Measurements from ENCODE around the gene TTLL5.
"Not testable (repeated sequence)": the region's sequence is repeated elsewhere in the genome, so short reads cannot be mapped to it uniquely, and the experiment has no call there.

TTLL5 gene

DNA sequence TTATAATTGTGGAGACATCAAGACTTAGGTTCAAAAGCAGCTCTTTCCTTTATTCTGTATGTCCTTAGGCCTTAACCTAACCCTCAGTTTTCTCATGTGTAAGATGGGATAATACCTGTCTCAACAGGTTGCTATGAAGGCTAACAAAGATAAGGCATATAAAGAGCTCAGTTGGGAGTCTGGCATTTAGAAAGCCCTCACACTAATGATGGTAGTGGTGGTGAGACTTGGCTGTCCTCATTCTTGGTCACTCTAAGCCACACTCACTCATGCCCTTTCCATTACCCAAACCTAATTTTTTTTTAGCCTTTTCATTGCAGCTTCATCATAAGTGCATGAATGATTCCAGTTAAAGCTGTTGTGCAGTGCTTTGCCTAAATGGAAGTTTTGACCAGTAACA, 183.4 kb downstream of the TTLL5 start:
- no peak overlapping the region for H2BK5ac ChIP-seq (ENCODE audit: low read depth, low read length, poor library complexity, severe bottlenecking)
- H3K27me3 ChIP-seq (ENCODE audit: control insufficient read depth in 1 of 2, insufficient read depth in 1 of 2, low read length in 2 of 2) = no peaks in the 10 kb centered on the region
- no peak for DNase-seq
- no peak overlapping the region for H3K27ac ChIP-seq (ENCODE audit: low read length, poor library complexity, severe bottlenecking)
- H2BK15ac ChIP-seq (ENCODE audit: low read depth, poor library complexity, severe bottlenecking) = no peak overlapping the region
- H2AK5ac ChIP-seq (ENCODE audit: low read length, severe bottlenecking) = no peak overlapping the region
- H2AFZ ChIP-seq (ENCODE audit: low read depth, low read length) = no peak overlapping the region
- no peak overlapping the region for H3K9ac ChIP-seq (ENCODE audit: low read length)
- no peaks in the 10 kb centered on the region for H3K4me1 ChIP-seq (ENCODE audit: control insufficient read depth, insufficient read depth, low read depth, low read length)
- H2BK120ac ChIP-seq (ENCODE audit: low read depth, low read length) = no peak overlapping the region
- no peak overlapping the region for H3K4me3 ChIP-seq (ENCODE audit: insufficient read depth in 1 of 2, low read depth in 1 of 2, low read length in 2 of 2)
- H2BK12ac ChIP-seq (ENCODE audit: low read length in 2 of 2) = no peak overlapping the region
- no peak overlapping the region for H3K23ac ChIP-seq (ENCODE audit: low read length in 2 of 2)
- H3K4ac ChIP-seq (ENCODE audit: low read depth in 1 of 2, low read length in 2 of 2) = no peak overlapping the region
- H4K91ac ChIP-seq (ENCODE audit: low read length) = no peak overlapping the region
- no peak overlapping the region for H3K14ac ChIP-seq (ENCODE audit: low read length in 2 of 2)
- no peak overlapping the region for H3K18ac ChIP-seq (ENCODE audit: low read depth in 1 of 2, low read length in 2 of 2)
- H3K79me1 ChIP-seq (replicated peaks; ENCODE audit: low read length, poor library complexity, severe bottlenecking) = peaks cover 3% of the 10 kb centered on the region
- H3K9me3 ChIP-seq (ENCODE audit: control insufficient read depth, low read length) = no peaks in the 10 kb centered on the region
- H4K8ac ChIP-seq (ENCODE audit: low read length) = no peak overlapping the region
- H3K36me3 ChIP-seq (ENCODE audit: control insufficient read depth in 1 of 2, insufficient read depth in 2 of 2, low read depth in 1 of 2, low read length in 2 of 2) = peaks cover 0 to 2% of the 10 kb centered on the region in 2 experiments
- H3K4me2 ChIP-seq (ENCODE audit: low read length, poor library complexity, severe bottlenecking) = no peak overlapping the region

- no peaks in the 10 kb centered on the region for H3K4me1 ChIP-seq (ENCODE audit: control insufficient read depth, insufficient read depth, low read depth, low read length)
- no peak overlapping the region for H3K4me3 ChIP-seq (ENCODE audit: insufficient read depth in 1 of 2, low read depth in 1 of 2, low read length in 2 of 2)
- H3K9me3 ChIP-seq (ENCODE audit: control insufficient read depth, low read length) = no peaks in the 10 kb centered on the region
- no peak overlapping the region for H2AFZ ChIP-seq (ENCODE audit: low read depth, low read length)
- H2BK15ac ChIP-seq (ENCODE audit: low read depth, poor library complexity, severe bottlenecking) = no peak overlapping the region
- no peak overlapping the region for H3K4me2 ChIP-seq (ENCODE audit: low read length, poor library complexity, severe bottlenecking)
- no peak overlapping the region for H4K8ac ChIP-seq (ENCODE audit: low read length)
- peak overlapping the region; percentile 53 for H3K27ac ChIP-seq (ENCODE audit: low read length, poor library complexity, severe bottlenecking)
- H2BK5ac ChIP-seq (ENCODE audit: low read depth, low read length, poor library complexity, severe bottlenecking) = no peak overlapping the region
- peaks cover 3% of the 10 kb centered on the region for H3K79me1 ChIP-seq (replicated peaks; ENCODE audit: low read length, poor library complexity, severe bottlenecking)
- DNase-seq = no peak
- 95% methylated on average over 2 of the region's 4 CpGs for WGBS
- H3K14ac ChIP-seq (ENCODE audit: low read length in 2 of 2) = no peak overlapping the region
- no peak overlapping the region for H3K23ac ChIP-seq (ENCODE audit: low read length in 2 of 2)
- H3K27me3 ChIP-seq (ENCODE audit: control insufficient read depth in 1 of 2, insufficient read depth in 1 of 2, low read length in 2 of 2) = no peaks in the 10 kb centered on the region
- no peak overlapping the region for H2BK12ac ChIP-seq (ENCODE audit: low read length in 2 of 2)
- no peak overlapping the region for H3K18ac ChIP-seq (ENCODE audit: low read depth in 1 of 2, low read length in 2 of 2)
- peak overlapping the region; percentile 31 for H2AK5ac ChIP-seq (ENCODE audit: low read length, severe bottlenecking)
- no peaks in the 10 kb centered on the region for H3K36me3 ChIP-seq (ENCODE audit: control insufficient read depth in 1 of 2, insufficient read depth in 2 of 2, low read depth in 1 of 2, low read length in 2 of 2)
- no peak overlapping the region for H3K9ac ChIP-seq (ENCODE audit: low read length)
- H4K91ac ChIP-seq (ENCODE audit: low read length) = no peak overlapping the region
- H2BK120ac ChIP-seq (ENCODE audit: low read depth, low read length) = no peak overlapping the region
- no peak overlapping the region for H3K4ac ChIP-seq (ENCODE audit: low read depth in 1 of 2, low read length in 2 of 2)
Observed at GRCh38 chr14:75845136-75845804, 184.2 kb downstream of the TTLL5 start.

- H2BK12ac ChIP-seq (ENCODE audit: low read length in 2 of 2); H3K9me3 ChIP-seq (ENCODE audit: control insufficient read depth, low read length): not testable (repeated sequence)
Observed at GRCh38 chr14:75846694-75847093, 185.6 kb downstream of the TTLL5 start.

DNA sequence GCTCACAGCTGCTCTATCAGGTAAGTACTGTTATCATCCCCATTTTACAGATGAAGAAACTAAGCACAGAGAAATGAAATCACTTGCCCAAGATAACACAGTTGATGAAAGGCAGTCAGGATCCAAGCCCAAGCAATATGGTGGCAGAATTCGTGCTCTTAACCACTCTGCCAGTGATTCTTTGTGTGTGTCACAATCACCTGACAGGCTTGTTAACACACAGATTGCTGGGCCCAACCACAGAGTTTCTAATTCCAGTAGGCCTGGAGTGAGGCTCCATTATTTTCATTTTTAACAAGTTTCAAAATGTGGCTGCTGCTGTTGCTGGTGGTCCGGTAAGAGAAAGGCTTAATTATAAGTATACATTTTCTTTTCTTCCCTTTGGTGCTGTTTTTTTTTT, 186.5 kb downstream of the TTLL5 start:
- Histone ChIP-seq H3K4me3 (ENCODE audit: insufficient read depth in 1 of 2, low read depth in 1 of 2, low read length in 2 of 2) (no peak overlapping the region), H2AFZ (ENCODE audit: low read depth, low read length) (no peak overlapping the region), H3K4ac (ENCODE audit: low read depth in 1 of 2, low read length in 2 of 2) (no peak overlapping the region), H2BK12ac (ENCODE audit: low read length in 2 of 2) (no peak overlapping the region), H2AK5ac (ENCODE audit: low read length, severe bottlenecking) (no peak overlapping the region), H2BK5ac (ENCODE audit: low read depth, low read length, poor library complexity, severe bottlenecking) (no peak overlapping the region), H3K4me1 (ENCODE audit: control insufficient read depth, insufficient read depth, low read depth, low read length) (no peaks in the 10 kb centered on the region), H3K9me3 (ENCODE audit: control insufficient read depth, low read length) (no peaks in the 10 kb centered on the region), H3K14ac (ENCODE audit: low read length in 2 of 2) (no peak overlapping the region), H4K91ac (ENCODE audit: low read length) (no peak overlapping the region), H2BK15ac (ENCODE audit: low read depth, poor library complexity, severe bottlenecking) (no peak overlapping the region), H3K9ac (ENCODE audit: low read length) (no peak overlapping the region), H3K27me3 (ENCODE audit: control insufficient read depth in 1 of 2, insufficient read depth in 1 of 2, low read length in 2 of 2) (no peaks in the 10 kb centered on the region), H3K18ac (ENCODE audit: low read depth in 1 of 2, low read length in 2 of 2) (no peak overlapping the region), H4K8ac (ENCODE audit: low read length) (no peak overlapping the region), H3K27ac (ENCODE audit: low read length, poor library complexity, severe bottlenecking) (no peak overlapping the region), H3K36me3 (ENCODE audit: control insufficient read depth in 1 of 2, insufficient read depth in 2 of 2, low read depth in 1 of 2, low read length in 2 of 2) (peaks cover 0 to 6% of the 10 kb centered on the region in 2 experiments), H3K4me2 (ENCODE audit: low read length, poor library complexity, severe bottlenecking) (no peak overlapping the region), H3K79me1 (replicated peaks; ENCODE audit: low read length, poor library complexity, severe bottlenecking) (peaks cover 2% of the 10 kb centered on the region), H2BK120ac (ENCODE audit: low read depth, low read length) (no peak overlapping the region), H3K23ac (ENCODE audit: low read length in 2 of 2) (no peak overlapping the region)
- DNase-seq = no peak
- WGBS = 96% methylated on average over 1 of the region's 2 CpGs

More at GRCh38 chr14:75846694-75847093, 185.6 kb downstream of the TTLL5 start:
- H3K18ac ChIP-seq (ENCODE audit: low read depth in 1 of 2, low read length in 2 of 2); H3K23ac ChIP-seq (ENCODE audit: low read length in 2 of 2); H3K4ac ChIP-seq (ENCODE audit: low read depth in 1 of 2, low read length in 2 of 2); H4K8ac ChIP-seq (ENCODE audit: low read length); H4K91ac ChIP-seq (ENCODE audit: low read length); H3K4me1 ChIP-seq (ENCODE audit: control insufficient read depth, insufficient read depth, low read depth, low read length); H3K27ac ChIP-seq (ENCODE audit: low read length, poor library complexity, severe bottlenecking); H2BK15ac ChIP-seq (ENCODE audit: low read depth, poor library complexity, severe bottlenecking); H3K36me3 ChIP-seq (ENCODE audit: control insufficient read depth in 1 of 2, insufficient read depth in 2 of 2, low read depth in 1 of 2, low read length in 2 of 2); H2BK120ac ChIP-seq (ENCODE audit: low read depth, low read length); H2AK5ac ChIP-seq (ENCODE audit: low read length, severe bottlenecking); H3K4me3 ChIP-seq (ENCODE audit: insufficient read depth in 1 of 2, low read depth in 1 of 2, low read length in 2 of 2); H2AFZ ChIP-seq (ENCODE audit: low read depth, low read length); H3K9ac ChIP-seq (ENCODE audit: low read length); H3K14ac ChIP-seq (ENCODE audit: low read length in 2 of 2); H3K4me2 ChIP-seq (ENCODE audit: low read length, poor library complexity, severe bottlenecking); H3K79me1 ChIP-seq (replicated peaks; ENCODE audit: low read length, poor library complexity, severe bottlenecking); H2BK5ac ChIP-seq (ENCODE audit: low read depth, low read length, poor library complexity, severe bottlenecking); H3K27me3 ChIP-seq (ENCODE audit: control insufficient read depth in 1 of 2, insufficient read depth in 1 of 2, low read length in 2 of 2): not testable (repeated sequence)
- 100% methylated on average over 1 of the region's 5 CpGs for WGBS
- peak; percentile 27 for DNase-seq
